PC-3 (cell line): ENCODE results near the gene ASTN2. TPM values are rescaled to one million over a fixed set of nuclear protein-coding genes. Genes with fewer than 3 reads are reported as not detected.

Source experiments
- ATAC-seq: fragments of 200-7000 bp; cut with Tn5 transposase; 2 replicates; pipeline ENCODE4 v1.9.1; 2020; ENCODE audit warnings: mild to moderate bottlenecking, moderate library complexity
- BruUV-seq: library from RNA; stranded (reverse); fragments of 400-500 nt; replicated peaks from 2 replicates; lab custom pipeline; 2021; lab: Mats Ljungman, UMichigan
- CTCF ChIA-PET: fragments of 300-600 bp; sonication (Branson Sonifier 250); formaldehyde crosslinking; loops from one replicate; lab custom pipeline; 2022; ENCODE audit warnings: antibody characterized with exemption; lab: Charles Lee
- POLR2A ChIA-PET: fragments of 300-600 bp; sonication (Branson Sonifier 250); formaldehyde crosslinking; loops from one replicate; lab custom pipeline; 2022; ENCODE audit warnings: antibody characterized with exemption; ENCODE audit not compliant: unreplicated experiment; lab: Charles Lee
- DNase-seq: peaks from one replicate; pipeline ENCODE4 v3.0.0-alpha.2; 2015
- H2AFZ ChIP-seq: fragments of 300-600 bp; sonication (generic); 2 replicates; pipeline ENCODE4 v1.6.0; 2016; ENCODE audit warnings: antibody characterized with exemption, low read length
- H3F3A ChIP-seq: fragments of 300-600 bp; sonication (generic); one replicate; pipeline ENCODE4 v1.6.0; 2017; ENCODE audit warnings: antibody characterized with exemption, low read length, control low read depth, mild to moderate bottlenecking; ENCODE audit not compliant: unreplicated experiment
- H3K27ac ChIP-seq: fragments of 300-600 bp; sonication (generic); 2 replicates; pipeline ENCODE4 v1.5.1; 2016; ENCODE audit warnings: mild to moderate bottlenecking, low read length
- H3K27me3 ChIP-seq: fragments of 300-600 bp; sonication (generic); 2 replicates; pipeline ENCODE4 v1.6.1; 2016; ENCODE audit warnings: low read length, mixed read lengths
- H3K36me3 ChIP-seq: fragments of 300-600 bp; sonication (generic); 2 replicates; pipeline ENCODE4 v1.6.1; 2016; ENCODE audit warnings: low read depth, mixed run types, low read length, mixed read lengths
- H3K4me1 ChIP-seq: fragments of 300-600 bp; sonication (generic); 2 replicates; pipeline ENCODE4 v1.5.1; 2016; ENCODE audit warnings: low read length; ENCODE audit not compliant: insufficient read depth
- H3K4me2 ChIP-seq: fragments of 300-600 bp; sonication (generic); 2 replicates; pipeline ENCODE4 v1.6.0; 2016; ENCODE audit warnings: low read length
- H3K4me3 ChIP-seq: fragments of 300-600 bp; sonication (generic); 2 replicates; pipeline ENCODE4 v1.5.1; 2016; ENCODE audit warnings: mild to moderate bottlenecking, low read length, mixed read lengths
- H3K79me2 ChIP-seq: fragments of 300-600 bp; sonication (generic); 2 replicates; pipeline ENCODE4 v1.6.1; 2017; ENCODE audit warnings: low read length, mixed read lengths
- H3K9ac ChIP-seq: fragments of 300-600 bp; sonication (generic); 2 replicates; pipeline ENCODE4 v1.6.0; 2016; ENCODE audit warnings: mild to moderate bottlenecking, low read length
- H3K9me2 ChIP-seq: fragments of 300-600 bp; sonication (generic); replicated peaks from 2 replicates; pipeline ENCODE4 v1.6.1; 2016; ENCODE audit warnings: mixed run types, low read length, mixed read lengths
- H3K9me3 ChIP-seq: fragments of 300-600 bp; sonication (generic); 2 replicates; pipeline ENCODE4 v1.6.1; 2016; ENCODE audit warnings: low read length, mixed read lengths
- H4K20me1 ChIP-seq: fragments of 300-600 bp; sonication (generic); 2 replicates; pipeline ENCODE4 v1.6.1; 2016; ENCODE audit warnings: low read length, mixed read lengths
- CTCF ChIP-seq: fragments of 300-600 bp; sonication (generic); conservative IDR thresholded peaks from 2 replicates; pipeline ENCODE4 v1.5.1; 2017; ENCODE audit warnings: antibody characterized with exemption, low read depth, mild to moderate bottlenecking, low read length
- EZH2 ChIP-seq: fragments of 300-600 bp; sonication (generic); IDR thresholded peaks from one replicate; pipeline ENCODE4 v1.6.1; 2017; ENCODE audit warnings: antibody characterized with exemption, mild to moderate bottlenecking, low read length; ENCODE audit not compliant: unreplicated experiment
- EZH2phosphoT487 ChIP-seq: fragments of 300-600 bp; sonication (generic); IDR thresholded peaks from 2 replicates; pipeline ENCODE4 v1.6.1; 2018; ENCODE audit warnings: mild to moderate bottlenecking, antibody characterized with exemption, low read length, borderline replicate concordance
- intact Hi-C: fragments of 100-400 bp; cut with micrococcal nuclease; formaldehyde crosslinking; loops from 2 replicates; pipeline ENCODE4 v1.9.0; 2023
- total RNA-seq: library from RNA; depleted of rRNA; stranded (reverse); fragments of >200 nt; gene quantifications from 2 replicates; pipeline ENCODE4 v1.2.3, GENCODE V29; 2014

ASTN2 gene
- total RNA-seq, 1 experiment from 2014 or later: 3.5 TPM

GRCh38 chr9:117403403-117403811 lies 11.4 kb downstream of the ASTN2 start:
- Histone ChIP-seq H3K9me3 (no peaks in the 10 kb centered on the region), H3K4me3 (no peak overlapping the region), H3F3A (no peaks in the 10 kb centered on the region), H4K20me1 (no peaks in the 10 kb centered on the region), H3K27ac (no peak overlapping the region), H3K36me3 (no peaks in the 10 kb centered on the region), H3K4me2 (no peak overlapping the region), H3K79me2 (no peaks in the 10 kb centered on the region), H3K4me1 (no peaks in the 10 kb centered on the region), H3K27me3 (no peaks in the 10 kb centered on the region), H3K9ac (no peak overlapping the region), H2AFZ (no peak overlapping the region), H3K9me2 (no peaks in the 10 kb centered on the region)
- ChIA-PET POLR2A (no interaction called here), CTCF (no interaction called here)
- DNase-seq: no peak
- no peak for ATAC-seq
- BruUV-seq: no TSS peak
- TF ChIP-seq EZH2 (no peak), CTCF (no peak), EZH2phosphoT487 (no peak)
- intact Hi-C loops: no loop called here

GRCh38 chr9:117400171-117400570 lies 14.7 kb downstream of the ASTN2 start:
- Histone ChIP-seq H2AFZ (no peak overlapping the region), H4K20me1 (no peaks in the 10 kb centered on the region), H3K9me3 (no peaks in the 10 kb centered on the region), H3K4me1 (no peaks in the 10 kb centered on the region), H3K4me3 (no peak overlapping the region), H3K4me2 (no peak overlapping the region), H3K27me3 (no peaks in the 10 kb centered on the region), H3F3A (no peaks in the 10 kb centered on the region), H3K9me2 (no peaks in the 10 kb centered on the region), H3K79me2 (no peaks in the 10 kb centered on the region), H3K27ac (no peak overlapping the region), H3K36me3 (no peaks in the 10 kb centered on the region), H3K9ac (no peak overlapping the region)
- ChIA-PET CTCF (no interaction called here), POLR2A (no interaction called here)
- intact Hi-C loops: no loop called here
- DNase-seq: no peak
- TF ChIP-seq EZH2 (no peak), CTCF (no peak), EZH2phosphoT487 (no peak)
- BruUV-seq: no TSS peak
- ATAC-seq: no peak

GRCh38 chr9:117395151-117395650 lies 19.7 kb downstream of the ASTN2 start:
- POLR2A ChIA-PET: no interaction called here
- Histone ChIP-seq H3K36me3 (no peaks in the 10 kb centered on the region), H3K4me2 (no peak overlapping the region), H3K4me3 (no peak overlapping the region), H2AFZ (no peak overlapping the region), H3K27ac (no peak overlapping the region), H3K9me3 (no peaks in the 10 kb centered on the region), H3K27me3 (no peaks in the 10 kb centered on the region), H3K9ac (no peak overlapping the region), H3F3A (no peaks in the 10 kb centered on the region), H3K79me2 (no peaks in the 10 kb centered on the region), H3K9me2 (no peaks in the 10 kb centered on the region), H4K20me1 (no peaks in the 10 kb centered on the region), H3K4me1 (no peaks in the 10 kb centered on the region)
- BruUV-seq: no TSS peak
- TF ChIP-seq CTCF (no peak), EZH2phosphoT487 (no peak)
- ATAC-seq (no peak), DNase-seq (no peak)
- intact Hi-C loops: no loop called here
- CTCF ChIA-PET: no interaction called here
